Measurements from ENCODE around the gene FBXO7.

Gene FBXO7

DNA sequence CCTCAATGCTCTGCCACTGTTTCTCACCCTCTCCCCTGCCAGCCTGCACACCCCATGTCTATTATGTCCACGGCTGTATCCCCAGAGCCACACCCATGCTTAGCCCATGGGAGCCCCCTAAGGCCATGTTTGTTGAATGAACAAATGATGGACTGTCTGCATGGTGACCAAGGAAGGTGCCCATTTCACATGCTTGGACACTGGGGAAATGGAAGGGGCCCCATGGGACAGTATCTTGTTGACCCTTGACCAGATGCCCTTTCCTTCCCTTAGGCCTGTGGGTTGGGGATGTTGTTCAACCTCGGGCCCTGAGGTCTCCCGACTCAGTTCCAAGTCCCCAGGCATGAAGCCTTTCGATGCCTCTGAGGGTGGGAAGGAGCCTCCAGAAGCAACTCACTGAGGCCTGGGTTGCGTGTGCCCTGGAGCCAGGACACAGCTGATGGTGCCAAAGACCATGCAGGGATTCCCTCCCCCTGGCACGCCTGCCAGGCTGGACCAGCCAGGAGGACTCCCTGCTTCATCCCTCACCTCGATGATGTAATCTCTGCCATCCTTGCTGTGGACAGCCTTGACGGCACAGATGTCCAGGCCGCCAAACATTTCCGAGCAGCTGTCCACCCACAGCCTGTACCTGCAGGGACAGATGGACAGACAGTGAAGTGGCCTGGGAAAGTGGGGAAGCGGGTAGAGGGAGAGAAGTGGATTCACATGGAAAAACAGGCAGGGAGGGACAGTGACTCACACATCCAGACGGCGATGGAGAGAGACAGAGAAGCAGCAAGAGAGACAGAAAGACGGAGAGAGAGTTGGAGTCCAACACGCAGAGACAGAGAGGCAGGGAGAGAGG, 58.9 kb downstream of the FBXO7 start:
- DNase-seq, result no peak

DNA sequence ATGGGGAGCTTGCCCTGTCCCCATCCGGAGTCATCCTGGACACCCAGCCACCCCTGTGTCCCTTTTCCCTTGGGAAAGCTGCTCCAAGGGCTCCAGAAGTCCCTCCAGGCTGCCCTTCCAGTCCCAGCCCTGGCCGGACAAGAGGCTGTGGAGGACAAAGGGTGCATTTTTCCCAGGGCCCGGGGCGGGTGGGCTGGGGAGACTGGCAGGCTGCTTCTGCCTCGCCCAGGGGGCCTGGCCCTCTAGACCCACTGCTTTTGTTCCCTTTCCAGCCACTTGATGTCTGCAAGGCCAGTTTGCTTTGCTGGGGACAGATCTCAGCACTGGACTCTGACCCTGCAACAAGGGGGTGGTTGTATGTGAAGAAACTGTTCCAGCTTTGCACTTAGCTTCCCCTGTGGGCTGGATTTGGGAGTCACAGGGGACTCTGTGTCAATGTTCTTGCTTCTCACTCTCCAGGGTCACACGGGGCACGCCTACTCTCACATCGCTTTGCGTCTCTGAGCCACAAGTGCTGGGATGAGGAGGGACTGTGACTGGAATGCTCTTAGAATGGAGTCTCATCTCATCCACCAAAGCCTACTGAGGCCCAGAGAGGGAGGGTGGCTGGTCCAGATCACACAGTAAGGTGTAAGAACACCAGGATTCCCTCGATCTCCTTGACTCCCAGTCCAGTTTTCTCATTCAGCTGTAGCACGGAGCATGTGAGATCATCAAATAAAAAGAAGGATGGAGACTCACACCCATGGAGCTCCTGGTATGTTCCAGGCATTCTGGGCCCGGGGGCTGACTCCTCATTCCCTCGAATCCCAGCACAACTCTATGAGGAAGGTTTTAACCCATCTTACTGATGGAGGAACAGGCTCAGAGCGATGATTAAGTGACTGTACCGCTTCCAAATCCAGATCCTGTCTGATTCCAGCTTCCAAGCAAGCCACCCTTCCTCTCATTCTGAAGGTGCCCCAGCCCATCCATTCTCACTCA, 59.9 kb downstream of the FBXO7 start:
- no peak for DNase-seq

DNA sequence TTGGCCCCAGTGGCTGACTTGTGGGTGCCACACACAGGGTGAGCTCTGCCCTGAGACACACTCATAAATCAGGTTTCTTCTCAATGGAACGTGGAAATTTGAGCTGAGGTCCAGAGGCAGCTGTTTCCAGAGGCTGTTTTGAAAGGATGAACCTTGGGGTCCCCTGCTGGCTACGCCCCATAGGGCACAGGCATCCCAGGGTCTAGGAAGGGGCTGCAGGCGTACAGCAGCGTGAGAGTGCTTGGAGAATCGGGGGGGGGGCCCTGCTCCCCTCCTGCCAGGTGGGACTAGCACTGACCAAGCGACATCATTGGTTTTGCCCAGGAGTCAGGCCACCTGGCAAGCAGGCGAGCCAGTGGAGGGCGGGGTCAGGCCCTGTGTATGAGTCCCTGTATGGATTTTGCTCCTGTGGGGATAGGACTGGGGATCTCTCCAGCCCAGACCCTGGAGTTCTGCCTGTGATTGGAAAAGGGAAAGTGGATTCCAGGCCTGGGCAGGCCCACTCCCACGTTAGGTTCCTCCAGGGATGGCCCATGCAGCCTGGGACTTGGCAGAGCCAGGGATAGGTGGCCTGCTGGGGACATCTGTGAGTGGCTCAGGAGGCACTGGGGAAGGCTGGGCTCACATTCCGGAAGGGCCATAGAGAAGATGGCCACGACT, 61.0 kb downstream of the FBXO7 start:
- DNase-seq, result no peak

DNA sequence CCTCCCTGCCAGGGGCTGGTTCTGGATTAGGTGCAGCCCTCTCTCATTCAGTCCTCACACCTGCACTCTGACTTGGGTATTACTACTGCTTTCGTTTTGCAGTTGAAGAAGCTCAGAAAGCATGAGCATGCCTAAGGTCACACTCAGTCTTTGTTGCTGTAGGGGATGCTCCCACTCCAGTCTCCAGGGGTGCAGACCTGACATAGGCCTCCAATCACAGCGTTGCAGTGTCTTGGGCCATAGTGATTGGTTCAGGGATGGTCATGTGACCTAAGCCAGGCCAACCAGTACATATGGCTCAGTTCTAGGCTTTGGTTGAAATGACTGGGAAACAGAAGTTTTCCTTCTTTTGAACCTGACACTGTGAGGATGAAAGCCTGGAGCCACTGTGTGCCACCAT, 61.7 kb downstream of the FBXO7 start:
- DNase-seq, result no peak

DNA sequence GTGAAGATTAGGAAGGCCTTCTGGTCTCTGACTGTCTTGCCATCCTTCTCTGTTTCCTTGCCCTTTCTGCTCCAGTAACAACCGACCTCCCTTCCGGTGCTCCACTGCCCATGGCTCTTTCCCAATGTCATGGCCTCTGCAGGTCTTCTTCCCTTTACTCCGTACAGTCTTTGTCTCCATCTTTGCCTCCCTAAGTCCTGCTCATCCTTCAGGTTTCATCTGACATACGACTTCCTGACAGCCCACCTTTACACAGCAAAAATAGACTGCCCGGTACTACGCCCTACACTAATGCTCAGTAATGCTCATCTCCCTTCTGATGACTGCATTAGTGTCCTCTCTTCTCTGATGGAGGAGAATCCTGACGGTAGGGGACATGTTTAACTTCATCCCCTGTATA, 63.9 kb downstream of the FBXO7 start:
- no peak for DNase-seq

GRCh38 chr22:32539631-32540421, 65.2 kb downstream of the FBXO7 start:
- no peak for DNase-seq

DNA sequence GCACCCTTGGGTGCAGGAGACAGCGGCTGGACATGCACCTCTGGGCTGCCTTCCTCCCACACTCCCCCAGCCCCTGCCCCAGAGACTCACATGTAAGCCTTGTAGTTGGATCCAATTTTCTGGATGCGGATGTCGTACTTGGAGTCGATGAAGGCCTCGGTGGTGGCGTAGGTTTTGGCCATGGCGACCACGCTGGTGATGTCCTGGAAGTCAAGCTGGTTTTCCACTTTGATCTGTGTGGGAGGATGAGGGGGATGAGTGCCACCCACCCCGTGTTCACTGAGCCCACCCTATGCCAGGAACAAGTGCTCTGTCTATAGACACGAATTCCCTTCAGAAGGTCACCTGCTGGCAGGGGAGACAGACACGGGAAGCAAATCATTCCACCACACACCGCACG, 66.9 kb downstream of the FBXO7 start:
- no peak for DNase-seq

- DNase-seq, result no peak
Observed at GRCh38 chr22:32542066-32542676, 67.6 kb downstream of the FBXO7 start.

DNA sequence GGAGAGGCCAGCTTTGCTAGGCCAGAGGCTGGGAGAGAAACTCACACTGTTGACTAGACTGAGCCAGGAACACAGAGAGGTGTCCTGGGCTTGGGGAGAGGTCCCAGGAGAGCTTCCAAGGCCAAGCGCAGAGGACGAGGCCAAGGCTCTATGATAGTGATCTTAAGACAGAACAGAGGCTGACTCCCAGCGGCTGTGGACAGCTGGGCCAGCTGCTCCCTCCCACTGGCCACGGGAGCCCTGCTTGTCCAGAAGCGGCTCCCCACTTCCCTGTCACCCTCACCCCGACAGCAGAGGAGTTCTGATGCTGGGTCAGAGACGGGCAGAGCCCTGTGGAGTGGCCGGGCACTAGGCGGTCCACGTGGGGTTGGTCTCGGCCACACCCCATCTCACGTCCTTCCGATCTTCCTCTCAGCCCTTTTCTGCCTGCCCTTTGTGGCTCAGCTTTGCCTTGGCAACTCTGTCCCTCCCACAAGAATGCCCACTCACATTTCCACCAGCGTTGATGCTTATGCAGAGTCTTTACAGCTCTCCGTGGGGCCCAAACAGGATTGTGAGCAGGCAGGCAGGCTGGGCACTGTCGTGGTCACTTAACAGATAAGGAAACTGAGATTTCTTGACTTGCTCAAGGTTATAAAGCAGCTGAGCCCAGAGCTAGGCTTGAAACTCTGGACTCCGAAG, 68.2 kb downstream of the FBXO7 start:
- DNase-seq, result no peak

GRCh38 chr22:32544953-32545558, 70.4 kb downstream of the FBXO7 start:
- DNase-seq, result no peak

- no peak for DNase-seq
Observed at GRCh38 chr22:32545801-32546200, 71.2 kb downstream of the FBXO7 start.

- DNase-seq, result no peak
Observed at GRCh38 chr22:32546496-32546895, 71.9 kb downstream of the FBXO7 start.

DNA sequence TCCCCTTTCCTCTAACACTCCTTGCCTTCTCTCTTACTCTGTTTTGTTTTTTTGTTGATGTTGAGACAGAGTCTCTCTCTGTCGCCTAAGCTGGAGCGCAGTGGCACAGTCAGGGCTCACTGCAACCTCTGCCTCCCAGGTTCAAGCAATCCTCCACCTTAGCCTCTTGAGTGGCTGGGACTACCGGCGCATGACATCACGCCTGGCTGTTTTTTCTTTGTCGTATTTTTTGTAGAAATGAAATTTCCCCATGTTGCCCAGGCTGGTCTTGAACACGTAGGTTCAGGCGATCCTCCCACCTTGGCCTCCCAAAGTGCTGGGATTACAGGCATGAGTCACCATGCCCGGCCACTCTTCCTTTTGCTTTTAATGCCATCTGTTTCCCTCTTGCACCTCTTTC, 72.3 kb downstream of the FBXO7 start:
- no peak for DNase-seq

DNA sequence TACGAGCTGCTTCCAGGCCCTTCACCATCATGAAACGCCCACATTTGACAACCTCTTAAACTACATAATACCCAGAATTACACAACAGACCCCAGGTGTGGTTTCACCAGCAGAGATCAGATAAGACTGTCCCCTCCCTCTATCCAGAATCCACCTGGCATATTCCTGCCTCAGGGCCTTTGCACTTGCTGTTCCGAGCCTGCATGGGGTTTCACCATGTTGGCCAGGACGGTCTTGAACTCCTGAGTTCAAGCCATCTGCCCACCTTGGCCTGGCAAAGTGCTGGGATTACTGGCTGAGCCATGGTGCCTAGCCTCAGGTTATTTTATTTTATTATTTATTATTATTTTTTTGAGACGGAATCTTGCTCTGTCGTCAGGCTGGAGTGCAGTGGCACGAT, 73.4 kb downstream of the FBXO7 start:
- no peak for DNase-seq

Measured in NCI-H1092 treated with DMSO at 0.1 percent for 48 hours (cell line).